ENCODE results near the gene SETD4. TPM values are rescaled to one million over a fixed set of nuclear protein-coding genes. Genes with fewer than 3 reads are reported as not detected.
"Not testable (repeated sequence)": the region's sequence is repeated elsewhere in the genome, so short reads cannot be mapped to it uniquely, and the experiment has no call there.

The SETD4 gene
- total and polyA plus RNA-seq, 2 donors (not counting 1 experiment from before 2014, with no cell fraction given), result 10.7 to 17.2 TPM

DNA sequence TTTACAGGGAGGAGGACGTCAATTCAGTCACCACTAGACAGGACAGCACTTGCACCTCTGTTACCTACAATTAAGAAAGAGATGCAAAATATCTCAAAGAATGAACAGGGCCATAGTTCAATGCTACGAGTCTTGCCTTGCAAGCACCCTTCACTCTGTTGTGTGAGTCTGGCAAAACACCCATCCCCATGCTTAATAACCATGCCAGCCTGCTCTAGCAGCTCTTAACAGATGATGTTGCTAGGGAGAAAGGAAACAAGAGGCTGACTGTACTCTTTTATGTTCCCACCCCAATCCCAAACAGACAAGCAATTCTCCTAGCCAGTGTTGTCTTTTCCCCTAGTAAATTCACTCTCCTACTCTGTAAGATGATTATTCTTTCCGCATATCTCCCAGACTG lies 14.8 kb upstream of the SETD4 start:
- H3K9me3 ChIP-seq (ENCODE audit: control insufficient read depth, insufficient read depth, low read depth, low read length), result no peaks in the 10 kb centered on the region
- H3K79me2 ChIP-seq (ENCODE audit: control insufficient read depth, insufficient read depth, low read length), result peaks cover 16% of the 10 kb centered on the region
- no peak for DNase-seq (ENCODE audit: low read depth in 2 of 2)
- H3K36me3 ChIP-seq (ENCODE audit: control insufficient read depth, insufficient read depth, low read length), result peaks cover 8% of the 10 kb centered on the region
- H3K27ac ChIP-seq (ENCODE audit: insufficient read depth, low read length), result no peak overlapping the region
- TF ChIP-seq, protein P1, sequence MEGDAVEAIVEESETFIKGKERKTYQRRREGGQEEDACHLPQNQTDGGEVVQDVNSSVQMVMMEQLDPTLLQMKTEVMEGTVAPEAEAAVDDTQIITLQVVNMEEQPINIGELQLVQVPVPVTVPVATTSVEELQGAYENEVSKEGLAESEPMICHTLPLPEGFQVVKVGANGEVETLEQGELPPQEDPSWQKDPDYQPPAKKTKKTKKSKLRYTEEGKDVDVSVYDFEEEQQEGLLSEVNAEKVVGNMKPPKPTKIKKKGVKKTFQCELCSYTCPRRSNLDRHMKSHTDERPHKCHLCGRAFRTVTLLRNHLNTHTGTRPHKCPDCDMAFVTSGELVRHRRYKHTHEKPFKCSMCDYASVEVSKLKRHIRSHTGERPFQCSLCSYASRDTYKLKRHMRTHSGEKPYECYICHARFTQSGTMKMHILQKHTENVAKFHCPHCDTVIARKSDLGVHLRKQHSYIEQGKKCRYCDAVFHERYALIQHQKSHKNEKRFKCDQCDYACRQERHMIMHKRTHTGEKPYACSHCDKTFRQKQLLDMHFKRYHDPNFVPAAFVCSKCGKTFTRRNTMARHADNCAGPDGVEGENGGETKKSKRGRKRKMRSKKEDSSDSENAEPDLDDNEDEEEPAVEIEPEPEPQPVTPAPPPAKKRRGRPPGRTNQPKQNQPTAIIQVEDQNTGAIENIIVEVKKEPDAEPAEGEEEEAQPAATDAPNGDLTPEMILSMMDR (conservative IDR thresholded peaks at IDR 0.05 in 1 of 2, IDR thresholded peaks at IDR 0.05 in 1 of 2; ENCODE audit: low read depth in 1 of 2, low read length in 2 of 2), result no peak
- TF ChIP-seq EZH2 (IDR thresholded peaks at IDR 0.05; ENCODE audit: low read length, missing control alignments), result no peak
- no peaks in the 10 kb centered on the region for H4K20me1 ChIP-seq (ENCODE audit: control insufficient read depth, extremely low read depth, insufficient read depth, low read length)
- no peak overlapping the region for H3K4me3 ChIP-seq (replicated peaks in 1 of 4; ENCODE audit: control extremely low read depth in 1 of 4, insufficient read depth in 1 of 4, low read depth in 3 of 4, low read length in 4 of 4)
- H2AFZ ChIP-seq (ENCODE audit: low read length), result no peak overlapping the region
- H3K4me2 ChIP-seq (ENCODE audit: extremely low read depth, insufficient read depth, low read length), result no peak overlapping the region
- H3K9ac ChIP-seq (ENCODE audit: insufficient read depth, low read length), result no peak overlapping the region
- peaks cover 7% of the 10 kb centered on the region for H3K4me1 ChIP-seq (ENCODE audit: control insufficient read depth, extremely low read depth, insufficient read depth, low read length)
- H3K27me3 ChIP-seq (ENCODE audit: control insufficient read depth, insufficient read depth, low read length), result no peaks in the 10 kb centered on the region

- H2AFZ ChIP-seq (ENCODE audit: low read length); H3K9me3 ChIP-seq (ENCODE audit: control insufficient read depth, insufficient read depth, low read depth, low read length); H3K4me2 ChIP-seq (ENCODE audit: extremely low read depth, insufficient read depth, low read length); H3K4me1 ChIP-seq (ENCODE audit: control insufficient read depth, extremely low read depth, insufficient read depth, low read length); H3K27ac ChIP-seq (ENCODE audit: insufficient read depth, low read length); H3K4me3 ChIP-seq (replicated peaks in 1 of 4; ENCODE audit: control extremely low read depth in 1 of 4, insufficient read depth in 1 of 4, low read depth in 3 of 4, low read length in 4 of 4); H3K36me3 ChIP-seq (ENCODE audit: control insufficient read depth, insufficient read depth, low read length); H4K20me1 ChIP-seq (ENCODE audit: control insufficient read depth, extremely low read depth, insufficient read depth, low read length); H3K9ac ChIP-seq (ENCODE audit: insufficient read depth, low read length); H3K27me3 ChIP-seq (ENCODE audit: control insufficient read depth, insufficient read depth, low read length); DNase-seq (ENCODE audit: low read depth in 2 of 2): not testable (repeated sequence)
- peaks cover 20% of the 10 kb centered on the region for H3K79me2 ChIP-seq (ENCODE audit: control insufficient read depth, insufficient read depth, low read length)
Observed at GRCh38 chr21:36073911-36074310, 13.6 kb upstream of the SETD4 start.

DNA sequence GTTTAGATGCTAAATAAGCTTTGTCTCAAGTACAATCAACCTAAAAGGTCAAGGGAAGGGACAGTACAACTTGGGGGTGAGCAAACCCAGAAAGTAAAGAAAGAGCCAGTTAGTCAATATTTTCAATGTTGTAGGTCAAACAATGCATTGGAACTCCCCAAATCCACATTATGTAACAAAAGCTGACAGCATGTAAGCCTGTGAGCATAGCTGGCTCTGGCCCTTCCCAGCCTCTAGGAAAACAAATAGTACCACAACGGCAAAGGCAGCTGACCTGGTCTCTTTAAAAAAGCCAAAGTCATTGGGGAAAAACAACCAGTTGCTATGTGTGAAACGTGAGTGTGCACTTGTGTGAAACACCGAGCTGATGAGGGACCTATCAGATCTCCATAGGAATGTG lies 12.9 kb upstream of the SETD4 start:
- DNase-seq (ENCODE audit: low read depth in 2 of 2), result no peak
- Histone ChIP-seq H3K79me2 (ENCODE audit: control insufficient read depth, insufficient read depth, low read length) (peaks cover 20% of the 10 kb centered on the region), H3K36me3 (ENCODE audit: control insufficient read depth, insufficient read depth, low read length) (peaks cover 8% of the 10 kb centered on the region), H2AFZ (ENCODE audit: low read length) (no peak overlapping the region), H3K4me1 (ENCODE audit: control insufficient read depth, extremely low read depth, insufficient read depth, low read length) (peaks cover 7% of the 10 kb centered on the region), H3K27ac (ENCODE audit: insufficient read depth, low read length) (no peak overlapping the region), H3K27me3 (ENCODE audit: control insufficient read depth, insufficient read depth, low read length) (no peaks in the 10 kb centered on the region), H3K4me3 (replicated peaks in 1 of 4; ENCODE audit: control extremely low read depth in 1 of 4, insufficient read depth in 1 of 4, low read depth in 3 of 4, low read length in 4 of 4) (no peak overlapping the region), H3K9ac (ENCODE audit: insufficient read depth, low read length) (no peak overlapping the region), H3K9me3 (ENCODE audit: control insufficient read depth, insufficient read depth, low read depth, low read length) (no peaks in the 10 kb centered on the region), H3K4me2 (ENCODE audit: extremely low read depth, insufficient read depth, low read length) (no peak overlapping the region), H4K20me1 (ENCODE audit: control insufficient read depth, extremely low read depth, insufficient read depth, low read length) (no peaks in the 10 kb centered on the region)
- TF ChIP-seq EZH2 (IDR thresholded peaks at IDR 0.05; ENCODE audit: low read length, missing control alignments), result no peak
- TF ChIP-seq, protein P1 (conservative IDR thresholded peaks at IDR 0.05 in 1 of 2, IDR thresholded peaks at IDR 0.05 in 1 of 2; ENCODE audit: low read depth in 1 of 2, low read length in 2 of 2), result no peak
